Panc1 (cell line): ENCODE measurements around the gene NTM. TPM values are rescaled to one million over a fixed set of nuclear protein-coding genes. Genes with fewer than 3 reads are reported as not detected.

Experiments used
- ATAC-seq: fragments of 200-7000 bp; cut with Tn5 transposase; 2 replicates; pipeline ENCODE4 v1.9.1; 2020; ENCODE audit warnings: mild to moderate bottlenecking, moderate library complexity
- BruUV-seq: library from RNA; stranded (reverse); fragments of 400-500 nt; replicated peaks from 2 replicates; lab custom pipeline; 2021; lab: Mats Ljungman, UMichigan
- CTCF ChIA-PET: fragments of 300-600 bp; sonication (Branson Sonifier 250); formaldehyde crosslinking; loops from one replicate; lab custom pipeline; 2022; ENCODE audit warnings: antibody characterized with exemption; lab: Charles Lee
- POLR2A ChIA-PET: fragments of 300-600 bp; sonication (Branson Sonifier 250); formaldehyde crosslinking; loops from one replicate; lab custom pipeline; 2022; ENCODE audit warnings: antibody characterized with exemption; lab: Charles Lee
- DNase-seq: peaks from one replicate; pipeline ENCODE4 v3.0.0-alpha.2; 2010; ENCODE audit warnings: low read depth, low spot score
- H3K27ac ChIP-seq: 2 replicates; pipeline ENCODE4 v1.5.1; 2011; ENCODE audit warnings: mild to moderate bottlenecking, low read length, inconsistent platforms
- H3K27me3 ChIP-seq: fragments of 200-500 bp; sonication (Bioruptor generic); 2 replicates; pipeline ENCODE4 v1.6.0; 2014; ENCODE audit warnings: low read length, inconsistent platforms; ENCODE audit not compliant: control insufficient read depth, insufficient read depth
- H3K36me3 ChIP-seq: fragments of 200-500 bp; sonication (Bioruptor generic); 2 replicates; pipeline ENCODE4 v1.5.1; 2014; ENCODE audit warnings: inconsistent platforms, mild to moderate bottlenecking, low read length, moderate library complexity; ENCODE audit not compliant: control insufficient read depth, insufficient read depth
- H3K4me1 ChIP-seq: 2 replicates; pipeline ENCODE4 v1.5.1; 2011; ENCODE audit warnings: inconsistent platforms, mild to moderate bottlenecking, low read length, moderate library complexity; ENCODE audit not compliant: control insufficient read depth, insufficient read depth
- H3K4me3 ChIP-seq, 2 experiments: 2 replicates each; pipeline ENCODE4 v1.5.1; 2011 to 2012; ENCODE audit warnings: low read depth in 2 of 2, low read length in 2 of 2, mild to moderate bottlenecking in 2 of 2, inconsistent platforms in 1 of 2, moderate library complexity in 1 of 2
- H3K9me3 ChIP-seq: fragments of 200-500 bp; sonication (Bioruptor generic); 2 replicates; pipeline ENCODE4 v1.5.1; 2014; ENCODE audit warnings: low read depth, mild to moderate bottlenecking, inconsistent platforms, low read length, moderate library complexity; ENCODE audit not compliant: control insufficient read depth, insufficient read depth
- CTCF ChIP-seq: fragments of 450-650 bp; IDR thresholded peaks from 2 replicates; pipeline ENCODE4 v1.5.1; 2017; ENCODE audit warnings: mild to moderate bottlenecking
- POLR2AphosphoS5 ChIP-seq: IDR thresholded peaks from 2 replicates; pipeline ENCODE4 v1.6.1; 2012; ENCODE audit warnings: mild to moderate bottlenecking, low read depth, low read length, moderate library complexity
- REST ChIP-seq, 2 experiments: IDR thresholded peaks; 2 replicates each; pipeline ENCODE4 v1.6.1; 2011 to 2012; ENCODE audit warnings: low read depth in 2 of 2, control low read depth in 1 of 2, low read length in 1 of 2, mild to moderate bottlenecking in 1 of 2, moderate library complexity in 1 of 2; ENCODE audit not compliant: insufficient read depth in 1 of 2
- SIN3A ChIP-seq: IDR thresholded peaks from 2 replicates; pipeline ENCODE4 v1.6.1; 2012; ENCODE audit warnings: low read depth, mild to moderate bottlenecking, low read length, moderate library complexity, borderline replicate concordance; ENCODE audit not compliant: insufficient read depth
- TCF7L2 ChIP-seq: IDR thresholded peaks from 2 replicates; pipeline ENCODE4 v1.6.1; 2011; ENCODE audit warnings: mild to moderate bottlenecking, low read depth, low read length, inconsistent platforms
- in situ Hi-C: cut with HindIII; loops from 2 replicates; pipeline ENCODE4 v1.10.0; 2016; ENCODE audit warnings: low sequenced_read_pairs, low pct_unique_long_range_greater_than_20kb
- intact Hi-C: fragments of 100-400 bp; cut with micrococcal nuclease; formaldehyde crosslinking; loops from one replicate; pipeline ENCODE4 v1.10.0; 2022; ENCODE audit not compliant: unreplicated experiment
- total RNA-seq: library from RNA; stranded (reverse); gene quantifications from one replicate; pipeline ENCODE4 v1.2.1, GENCODE V29; 2021; ENCODE audit not compliant: unreplicated experiment

Gene NTM
- total RNA-seq, 1 experiment from 2014 or later = 0.10 TPM

GRCh38 chr11:131474947-131475346, 104.5 kb downstream of the NTM start:
- intact Hi-C loops = no loop called here
- H3K36me3 ChIP-seq = no peaks in the 10 kb centered on the region
- no peak overlapping the region for H3K27ac ChIP-seq
- H3K4me3 ChIP-seq = no peak overlapping the region
- in situ Hi-C loops = no loop called here
- ATAC-seq (no peak), DNase-seq (no peak)
- no TSS peak for BruUV-seq
- CTCF ChIA-PET = no interaction called here
- no peaks in the 10 kb centered on the region for H3K4me1 ChIP-seq
- H3K9me3 ChIP-seq = no peaks in the 10 kb centered on the region
- TF ChIP-seq REST (IDR thresholded peaks at IDR 0.05; ENCODE audit: insufficient read depth in 1 of 2, low read depth in 2 of 2, low read length in 1 of 2) = no peak
- no peak for TF ChIP-seq CTCF
- TF ChIP-seq TCF7L2 = no peak
- no peak for TF ChIP-seq POLR2AphosphoS5
- POLR2A ChIA-PET = interaction anchor here (0.5 kb wide), 1 partner anchor 418 kb away, joined by 3 read pairs; no protein-coding TSS in a partner anchor
- peaks cover 3% of the 10 kb centered on the region; the same call in 1 of the 2 replicates for H3K27me3 ChIP-seq

GRCh38 chr11:131476266-131476665, 105.9 kb downstream of the NTM start:
- H3K4me1 ChIP-seq = no peaks in the 10 kb centered on the region
- no TSS peak for BruUV-seq
- TF ChIP-seq CTCF (no peak), TCF7L2 (no peak), REST (IDR thresholded peaks at IDR 0.05; ENCODE audit: insufficient read depth in 1 of 2, low read depth in 2 of 2, low read length in 1 of 2) (no peak), SIN3A (no peak), POLR2AphosphoS5 (no peak)
- ChIA-PET CTCF (no interaction called here), POLR2A (no interaction called here)
- in situ Hi-C loops = no loop called here
- H3K4me3 ChIP-seq = no peak overlapping the region
- ATAC-seq (no peak), DNase-seq (no peak)
- no peak overlapping the region for H3K27ac ChIP-seq
- no peaks in the 10 kb centered on the region for H3K27me3 ChIP-seq
- no peaks in the 10 kb centered on the region for H3K36me3 ChIP-seq
- no peaks in the 10 kb centered on the region for H3K9me3 ChIP-seq
- intact Hi-C loops = no loop called here
